ENCODE results near the gene ARFRP1.

DNA sequence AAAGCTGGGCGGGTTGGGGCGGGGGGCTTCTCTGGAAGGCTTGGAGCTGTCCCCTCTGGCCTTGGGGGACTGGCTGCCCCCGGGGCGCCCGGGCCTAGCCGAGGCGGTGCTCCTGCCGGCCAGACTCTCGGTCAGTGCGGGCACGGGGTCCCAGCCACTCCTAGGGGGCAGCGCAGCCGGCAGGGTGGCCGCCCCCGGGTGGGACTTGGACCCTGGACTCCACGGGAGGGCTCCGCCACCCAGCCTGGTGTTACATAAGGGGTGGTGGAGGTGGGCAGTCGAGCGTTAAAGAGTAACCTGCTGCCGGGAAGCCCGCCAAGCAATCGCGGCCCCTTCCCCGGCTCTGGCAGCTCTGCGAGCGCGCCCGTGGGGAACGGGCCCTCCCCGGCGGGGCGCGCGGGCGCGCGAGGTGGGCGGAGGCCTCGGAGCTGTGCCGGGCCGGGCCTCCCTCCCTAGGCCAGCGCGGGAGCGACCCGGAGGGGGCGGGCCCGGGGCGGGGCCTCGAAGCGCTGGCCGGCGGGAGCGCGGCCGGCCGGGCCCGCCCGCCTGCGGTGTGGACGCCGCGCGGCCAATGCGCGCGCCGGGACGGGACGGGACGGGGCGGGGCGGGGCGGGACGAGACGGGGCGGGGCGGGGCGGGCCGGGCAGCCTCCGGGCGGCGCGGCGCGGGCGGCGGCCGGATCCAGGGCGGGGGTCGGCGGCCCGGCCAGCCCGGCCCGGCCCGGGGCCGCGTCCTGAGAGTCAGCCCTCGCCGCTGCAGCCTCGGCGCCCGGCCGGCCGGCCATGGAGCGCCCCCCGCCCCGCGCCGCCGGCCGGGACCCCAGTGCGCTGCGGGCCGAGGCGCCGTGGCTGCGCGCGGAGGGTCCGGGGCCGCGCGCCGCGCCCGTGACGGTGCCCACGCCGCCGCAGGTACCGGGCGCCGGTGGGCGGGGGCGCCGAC lies 31.6 kb upstream of the ARFRP1 start, which contains the start of gene SLC2A4RG:
- no peak for TF ChIP-seq POLR2A (IDR thresholded peaks at IDR 0.05; ENCODE audit: low read length)
- TF ChIP-seq GATA1 (IDR thresholded peaks at IDR 0.05; ENCODE audit: low read depth, low read length), result no peak
